ENCODE data around the gene MT1HL1. TPM values are rescaled to one million over a fixed set of nuclear protein-coding genes. Genes with fewer than 3 reads are reported as not detected.
A peak's percentile ranks its signal among the peaks of the same experiment; 100 is the strongest.

MT1HL1 gene
- not detected in 2 replicates for total RNA-seq
- not detected in 2 replicates for polyA plus RNA-seq

DNA sequence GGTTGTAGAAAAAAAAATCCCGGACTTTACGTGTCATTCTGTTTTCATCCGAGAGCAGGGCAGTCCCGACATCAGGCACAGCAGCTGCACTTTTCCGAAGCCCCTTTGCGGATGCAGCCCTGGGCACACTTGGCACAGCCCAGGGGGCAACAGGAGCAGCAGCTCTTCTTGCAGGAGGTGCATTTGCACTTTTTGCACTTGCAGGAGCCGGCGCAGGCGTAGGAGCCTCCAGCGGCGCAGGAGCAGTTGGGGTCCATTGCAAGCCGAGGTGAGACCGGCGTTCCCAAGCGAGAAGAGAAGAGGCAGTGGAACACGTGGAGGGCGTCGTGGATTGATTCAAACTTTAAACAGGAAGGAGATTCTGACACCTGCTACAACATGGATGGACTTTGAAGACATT, at the start of gene MT1HL1:
TSS of gene MT1HL1 (minus strand) at position 326 of the 400 bp plus-strand sequence. CDS start at position 257, 69 bp downstream.
- Histone ChIP-seq H3K4me3 (no peak within 1 kb of the TSS), H3K36me3 (no peaks in the 10 kb centered on the region), H3K9me3 (ENCODE audit: low read depth) (no peaks in the 10 kb centered on the region), H3K27me3 (no peaks in the 10 kb centered on the region), H3K4me1 (ENCODE audit: low read depth) (peaks cover 24% of the 10 kb centered on the region), H3K27ac (no peak within 1 kb of the TSS)
- TF ChIP-seq CTCF (IDR thresholded peaks at IDR 0.05; ENCODE audit: low read depth, low read length), result no peak
- DNase-seq (ENCODE audit: low read depth in 1 of 2, low spot score in 1 of 2), result no peak

GRCh38 chr1:237050915-237051314, 46.7 kb upstream of the MT1HL1 start:
- H3K27ac ChIP-seq, result no peak overlapping the region
- DNase-seq (ENCODE audit: low read depth in 1 of 2, low spot score in 1 of 2), result no peak
- peaks cover 6% of the 10 kb centered on the region for H3K36me3 ChIP-seq
- H3K4me1 ChIP-seq (ENCODE audit: low read depth), result peaks cover 49% of the 10 kb centered on the region
- no peak for TF ChIP-seq CTCF (IDR thresholded peaks at IDR 0.05; ENCODE audit: low read depth, low read length)
- no peaks in the 10 kb centered on the region for H3K9me3 ChIP-seq (ENCODE audit: low read depth)
- no peaks in the 10 kb centered on the region for H3K27me3 ChIP-seq
- no peak overlapping the region for H3K4me3 ChIP-seq

DNA sequence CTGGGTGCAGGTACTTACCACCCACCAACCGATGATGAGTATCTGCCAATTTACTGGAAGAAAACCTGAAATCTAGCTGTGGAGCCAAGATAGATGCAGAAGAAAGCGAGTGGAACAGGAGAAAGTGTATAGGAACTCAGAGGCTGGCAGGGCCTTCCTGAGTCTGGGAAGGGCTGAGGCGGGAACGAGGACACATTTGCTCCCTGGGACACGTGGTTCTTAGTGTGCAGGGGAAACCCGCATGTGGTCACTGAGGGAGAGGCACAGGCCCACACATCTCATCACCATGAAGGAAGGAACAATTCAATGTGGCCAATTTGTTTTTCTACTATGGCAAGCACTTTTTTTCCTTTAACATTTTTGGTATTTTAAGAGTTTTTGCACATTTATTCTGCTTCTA, 45.9 kb upstream of the MT1HL1 start:
- peaks cover 56% of the 10 kb centered on the region for H3K4me1 ChIP-seq (ENCODE audit: low read depth)
- TF ChIP-seq CTCF (IDR thresholded peaks at IDR 0.05; ENCODE audit: low read depth, low read length), result no peak
- H3K36me3 ChIP-seq, result peaks cover 6% of the 10 kb centered on the region
- no peak overlapping the region for H3K27ac ChIP-seq
- DNase-seq (ENCODE audit: low read depth in 1 of 2, low spot score in 1 of 2), result no peak
- no peak overlapping the region for H3K4me3 ChIP-seq
- H3K27me3 ChIP-seq, result no peaks in the 10 kb centered on the region
- no peaks in the 10 kb centered on the region for H3K9me3 ChIP-seq (ENCODE audit: low read depth)

DNA sequence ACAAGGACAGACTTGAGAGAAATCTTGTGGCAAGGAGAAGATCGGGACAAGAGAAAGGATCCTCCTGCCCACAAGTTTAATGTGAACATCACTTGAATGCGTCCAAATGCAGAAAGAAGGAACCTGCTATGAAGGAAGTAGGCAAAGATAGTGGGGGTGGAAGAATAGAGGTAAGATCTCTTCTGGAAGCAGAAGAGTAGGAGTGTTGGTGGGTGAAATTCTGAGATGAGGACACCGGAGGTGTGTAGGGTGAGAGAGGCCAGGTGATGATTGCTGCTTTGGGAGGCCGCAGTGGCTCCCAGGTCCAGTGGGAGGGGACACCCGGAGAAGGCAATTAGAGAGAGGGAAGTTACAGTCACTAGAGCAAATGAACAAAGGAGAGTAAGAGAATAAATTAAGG, 44.6 kb upstream of the MT1HL1 start:
- no peaks in the 10 kb centered on the region for H3K27me3 ChIP-seq
- H3K4me3 ChIP-seq, result no peak overlapping the region
- H3K36me3 ChIP-seq, result peaks cover 6% of the 10 kb centered on the region
- peaks cover 55% of the 10 kb centered on the region for H3K4me1 ChIP-seq (ENCODE audit: low read depth)
- no peaks in the 10 kb centered on the region for H3K9me3 ChIP-seq (ENCODE audit: low read depth)
- TF ChIP-seq CTCF (IDR thresholded peaks at IDR 0.05; ENCODE audit: low read depth, low read length), result no peak
- peak overlapping the region; percentile 54 for H3K27ac ChIP-seq
- DNase-seq (ENCODE audit: low read depth in 1 of 2, low spot score in 1 of 2), result no peak

DNA sequence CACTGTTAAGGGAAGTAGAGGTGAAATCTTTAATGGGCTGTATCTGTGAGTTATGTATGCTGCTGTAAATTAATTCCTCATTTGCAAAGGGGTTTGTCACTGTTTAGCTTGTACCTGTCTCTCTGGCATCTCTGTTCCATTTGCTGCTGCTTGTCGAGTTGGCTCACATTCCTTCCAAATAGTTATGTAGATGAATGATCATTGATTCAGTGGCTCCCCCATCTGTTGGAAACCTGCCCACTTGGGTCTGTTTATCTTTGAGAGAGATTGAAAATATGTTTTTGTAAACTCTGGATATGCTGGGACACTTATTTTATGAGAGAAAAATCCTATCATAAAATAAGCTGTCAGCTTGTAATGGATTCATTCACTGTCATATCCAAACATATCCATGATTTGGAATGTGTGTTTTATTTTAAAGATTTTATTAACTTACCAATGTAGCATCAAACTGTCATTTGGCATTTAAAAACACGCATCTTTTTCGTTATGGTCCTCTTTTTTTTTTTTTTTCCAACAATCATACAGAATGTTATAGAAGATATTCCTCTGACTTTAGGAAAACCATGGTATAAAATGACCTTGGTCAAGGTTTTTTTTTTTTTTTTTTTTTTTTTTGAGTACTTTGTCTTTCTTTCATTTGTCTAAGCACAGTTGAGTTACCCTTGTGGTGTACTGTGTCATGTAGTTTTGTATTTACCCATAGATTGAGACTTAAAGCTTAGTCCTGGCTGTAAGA, 41.2 kb upstream of the MT1HL1 start:
- Histone ChIP-seq H3K9me3 (ENCODE audit: low read depth) (no peaks in the 10 kb centered on the region), H3K36me3 (peaks cover 2% of the 10 kb centered on the region), H3K27ac (peak overlapping the region; percentile 93), H3K27me3 (no peaks in the 10 kb centered on the region), H3K4me3 (peak overlapping the region; percentile 94), H3K4me1 (ENCODE audit: low read depth) (peaks cover 44% of the 10 kb centered on the region)
- TF ChIP-seq CTCF (IDR thresholded peaks at IDR 0.05; ENCODE audit: low read depth, low read length), result no peak
- DNase-seq (ENCODE audit: low read depth in 1 of 2, low spot score in 1 of 2), result peak in 1 of 2 donors; percentile 69
